ENCODE measurements around the gene HDAC11.
"Not testable (repeated sequence)": the region's sequence is repeated elsewhere in the genome, so short reads cannot be mapped to it uniquely, and the experiment has no call there.

The HDAC11 gene

DNA sequence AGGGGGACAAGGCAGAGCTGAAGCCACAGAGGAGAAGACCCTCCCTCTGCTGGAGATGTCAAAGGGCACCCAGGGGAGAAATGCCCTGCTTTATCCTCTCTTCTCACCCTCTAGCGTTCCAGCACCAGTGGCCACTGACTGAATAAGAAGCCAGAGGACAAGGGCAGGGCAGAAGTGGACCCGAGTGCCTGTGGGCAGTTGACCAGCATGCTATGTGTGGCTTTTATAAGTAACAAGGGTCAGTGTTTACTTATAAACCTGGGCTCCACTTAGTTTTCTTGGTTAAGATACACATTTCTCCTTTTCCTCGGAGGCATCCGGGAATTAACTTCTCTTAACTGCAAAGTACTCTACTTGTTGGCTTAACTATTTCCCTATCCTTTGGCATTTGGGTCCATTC is 13.3 kb upstream of the HDAC11 start:
- no peak for DNase-seq (ENCODE audit: low read depth, low spot score)

DNA sequence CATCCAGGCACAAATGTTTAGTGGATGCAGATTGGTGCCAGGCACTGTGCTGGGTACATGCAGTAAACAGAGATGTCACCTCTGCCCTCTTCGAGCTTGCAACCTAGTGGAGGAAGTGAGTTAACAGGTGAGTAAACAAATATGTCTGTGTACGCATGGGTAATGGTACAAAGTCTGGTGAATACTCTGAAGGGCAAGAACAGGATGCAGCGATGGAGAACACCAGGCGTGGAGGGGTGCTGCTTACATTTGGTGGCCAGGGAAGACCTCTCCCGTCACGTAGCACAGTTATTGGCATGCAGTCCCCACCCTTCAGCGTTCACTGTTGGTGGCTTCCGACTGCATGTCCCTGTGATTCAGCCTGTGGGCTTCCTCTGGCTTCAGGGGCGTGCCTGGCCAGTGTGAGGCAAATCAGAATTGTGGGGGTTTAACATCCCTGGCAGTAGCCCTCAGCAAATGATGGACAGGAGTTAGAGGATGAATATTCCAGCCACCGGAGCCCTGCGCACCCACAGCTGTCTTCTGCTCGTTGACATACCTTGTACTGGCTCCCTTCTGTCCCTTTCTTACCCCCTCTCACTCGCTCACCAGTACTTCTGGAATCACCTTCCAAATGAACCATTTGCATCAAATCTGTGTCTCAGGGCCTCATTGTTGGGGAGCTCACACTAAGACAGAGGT is 9.1 kb upstream of the HDAC11 start:
- DNase-seq (ENCODE audit: low read depth, low spot score): no peak

DNA sequence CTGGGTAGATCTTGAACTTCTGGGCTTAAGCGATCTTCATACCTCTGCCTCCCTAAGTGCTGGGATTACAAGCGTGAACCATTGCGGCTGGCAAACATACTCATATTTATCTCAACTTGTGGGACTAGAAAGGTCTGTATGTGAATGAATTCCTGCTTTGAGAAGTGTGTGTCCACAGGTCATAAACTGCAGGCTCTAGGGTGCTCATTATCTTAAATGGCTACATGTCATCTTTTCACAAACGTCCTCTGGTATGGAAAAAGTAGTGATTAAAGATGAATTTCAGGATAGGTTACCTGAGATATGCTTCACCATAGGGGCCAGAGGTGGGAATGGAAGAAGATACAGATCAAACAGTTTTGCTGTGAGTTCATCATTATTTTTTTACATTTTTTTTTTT is 7.8 kb upstream of the HDAC11 start:
- no peak for DNase-seq (ENCODE audit: low read depth, low spot score)

DNA sequence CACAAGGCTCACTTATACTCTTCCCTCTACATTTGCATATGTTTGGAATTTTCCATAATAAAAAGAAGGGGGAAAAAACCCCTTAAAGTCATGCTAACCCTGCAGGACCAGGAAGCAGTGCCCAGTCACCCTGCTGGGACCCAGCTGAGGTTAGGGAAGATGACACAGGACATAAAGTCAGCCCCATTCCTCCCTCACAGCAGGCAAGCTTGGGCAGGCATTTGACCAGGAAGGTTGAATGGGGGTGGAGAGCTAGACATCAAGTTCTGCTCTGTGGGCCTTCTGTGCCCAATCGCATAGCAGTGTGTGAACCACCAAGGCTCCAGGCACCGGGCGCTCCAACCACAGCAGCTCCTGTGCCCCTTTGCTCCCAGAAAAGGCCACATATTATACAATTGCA is 7.1 kb upstream of the HDAC11 start:
- no peak for DNase-seq (ENCODE audit: low read depth, low spot score)

DNA sequence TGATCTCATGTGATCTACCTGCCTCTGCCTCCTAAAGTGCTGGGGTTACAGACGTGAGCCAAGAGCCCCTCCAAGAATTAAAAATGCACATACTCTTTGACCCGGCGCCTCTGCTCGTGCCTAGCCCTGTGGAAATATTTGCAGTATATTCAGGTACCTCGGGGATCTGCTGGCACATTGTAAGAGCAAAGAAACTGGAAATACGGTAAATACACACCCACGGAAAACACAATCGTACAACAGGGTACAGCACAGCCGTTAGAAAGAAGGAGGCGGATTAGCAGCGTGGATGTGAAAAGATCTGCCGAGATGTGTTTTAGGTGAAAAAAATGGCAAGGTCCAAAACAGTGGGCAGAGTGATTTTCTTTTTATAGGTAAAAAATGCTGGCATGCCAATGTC is 6.1 kb upstream of the HDAC11 start:
- no peak for DNase-seq (ENCODE audit: low read depth, low spot score)

DNA sequence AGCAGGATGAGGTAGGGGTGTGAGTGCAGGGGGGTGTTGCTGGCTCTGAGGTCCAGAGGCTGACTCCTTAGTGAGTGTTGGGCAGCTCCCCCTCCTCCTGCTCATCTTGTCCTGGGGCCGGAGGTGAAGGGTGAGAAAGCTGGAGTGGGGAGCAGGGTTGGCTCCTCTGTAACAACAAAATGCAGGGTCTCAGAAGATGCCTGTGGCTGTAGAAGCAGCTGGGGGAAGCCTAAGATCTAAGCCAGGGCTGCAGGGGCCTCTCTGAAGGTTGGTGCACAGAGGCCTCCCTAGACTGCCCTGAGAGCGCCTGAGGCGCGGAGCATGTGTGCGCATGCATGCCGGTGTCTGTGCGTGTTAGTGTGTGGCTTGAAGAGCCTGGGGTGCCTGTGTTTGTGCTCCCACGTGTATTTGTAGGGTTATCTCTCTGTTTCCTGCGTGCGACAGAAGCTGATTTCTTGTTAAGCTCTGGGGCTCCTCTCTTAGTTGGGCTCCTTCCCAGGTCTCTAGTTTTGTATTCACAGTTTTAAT is 5.3 kb upstream of the HDAC11 start:
- DNase-seq (ENCODE audit: low read depth, low spot score): no peak

DNA sequence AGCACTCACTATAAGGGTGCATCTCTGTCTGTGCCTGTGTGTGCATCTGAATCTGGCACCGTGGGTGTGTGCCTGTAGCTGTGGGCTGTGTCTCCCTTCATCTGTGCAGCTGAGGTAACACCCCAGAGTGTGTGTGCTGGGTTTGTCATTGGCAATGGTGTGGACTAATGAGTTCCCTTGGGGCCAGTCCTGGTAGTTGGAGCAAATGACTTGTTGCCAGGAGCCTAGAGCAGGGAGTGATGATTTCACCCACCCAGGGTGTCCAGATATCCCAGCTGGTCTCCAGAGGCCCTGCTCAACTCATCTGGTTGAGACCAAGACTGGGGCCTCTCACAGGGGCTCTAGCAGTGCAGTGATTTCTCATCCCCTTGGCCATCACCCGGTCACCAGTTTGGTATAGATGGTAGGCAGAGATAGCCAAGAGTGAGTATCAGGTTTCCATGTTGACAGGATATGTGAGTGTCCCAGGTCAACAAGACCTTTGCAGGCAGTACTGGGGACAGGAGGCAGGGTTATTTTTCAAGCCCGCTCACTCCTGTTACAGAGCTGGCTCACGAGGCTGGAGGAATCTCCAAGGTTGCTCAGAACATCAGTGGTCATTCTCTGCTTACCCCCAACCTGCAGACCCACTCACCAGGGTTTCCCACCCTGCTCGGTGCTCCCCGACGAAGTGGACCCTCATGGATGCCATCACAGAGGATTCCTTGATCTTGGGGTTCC is 4.1 kb upstream of the HDAC11 start:
- DNase-seq (ENCODE audit: low read depth, low spot score): no peak

DNA sequence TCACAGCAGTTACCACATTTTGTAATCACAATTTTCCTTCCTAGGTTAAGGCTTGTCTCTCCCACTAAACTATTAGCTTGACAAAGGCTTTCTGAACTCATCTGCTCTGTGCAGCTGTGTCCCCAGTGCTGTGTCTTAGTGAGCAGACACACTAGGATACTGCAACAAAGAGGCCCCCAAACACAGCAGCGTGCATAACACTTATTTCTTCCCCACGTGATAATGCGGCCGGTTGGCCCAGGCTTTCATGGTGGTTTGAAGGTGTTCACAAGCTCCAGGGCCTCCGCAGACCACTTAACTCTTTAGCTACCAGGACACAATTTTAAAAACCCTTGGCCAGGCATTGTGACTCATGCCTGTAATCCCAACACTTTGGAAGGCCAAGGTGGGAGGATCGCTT is 2.2 kb upstream of the HDAC11 start:
- no peak for DNase-seq (ENCODE audit: low read depth, low spot score)

DNA sequence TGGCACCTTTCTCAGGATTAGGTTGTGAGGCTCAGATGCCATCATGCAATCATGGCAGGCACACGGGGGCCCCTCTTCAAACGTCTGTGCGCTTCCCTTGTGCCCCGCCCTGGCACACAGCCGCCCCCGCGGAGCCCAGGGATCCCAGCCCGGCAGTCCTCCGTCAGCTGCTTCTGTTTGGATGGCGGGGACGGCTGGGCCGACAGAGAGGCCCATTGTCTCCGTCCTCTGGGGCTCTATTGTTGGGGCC is 849 bp upstream of the HDAC11 start:
- DNase-seq (ENCODE audit: low read depth, low spot score): no peak

DNA sequence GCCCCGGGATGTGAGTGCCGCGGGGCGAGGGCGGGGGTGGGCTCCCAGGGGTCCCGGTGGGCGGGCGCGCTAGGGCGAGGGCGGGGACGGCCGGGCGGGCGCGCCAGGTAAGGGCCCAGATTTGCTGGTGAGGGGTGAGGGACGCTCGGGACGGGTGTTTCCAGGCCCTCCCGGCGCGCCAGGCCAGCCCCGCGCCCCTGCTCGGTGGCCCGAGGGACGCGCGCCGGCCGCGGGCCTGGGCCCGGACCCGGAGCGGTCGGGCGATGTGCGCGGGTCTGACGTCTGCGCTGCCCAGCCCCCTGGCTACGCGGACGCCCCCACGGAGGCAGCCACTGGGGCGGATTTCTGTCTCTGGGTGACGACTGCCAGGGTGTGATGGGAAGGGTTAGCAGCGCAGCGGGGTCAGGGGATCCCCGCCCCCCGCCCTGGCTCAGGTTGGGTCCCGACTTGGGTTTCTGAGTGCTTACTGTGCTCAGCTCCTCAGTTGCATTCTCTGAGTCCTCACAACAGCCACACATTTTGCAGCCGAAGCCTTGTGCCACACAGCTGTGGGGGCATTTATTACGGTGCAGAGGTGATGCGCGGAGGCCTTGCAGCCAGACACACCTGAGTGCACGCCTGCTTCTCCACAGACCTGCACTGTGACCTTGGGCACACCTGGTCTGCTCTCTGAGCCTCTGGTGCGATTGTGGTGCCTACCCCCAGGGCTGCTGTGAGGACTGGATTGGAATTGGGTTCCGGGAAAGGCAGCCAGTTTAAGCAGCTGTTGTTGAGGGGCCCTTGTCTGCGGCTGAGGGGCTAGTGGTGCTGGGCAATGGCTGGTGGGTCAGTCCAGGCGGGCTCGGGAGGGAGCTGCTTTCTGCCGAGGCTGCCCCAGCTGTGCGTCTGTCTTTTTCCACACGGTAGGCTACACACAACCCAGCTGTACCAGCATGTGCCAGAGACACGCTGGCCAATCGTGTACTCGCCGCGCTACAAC is 523 bp downstream of the HDAC11 start:
- no peak for DNase-seq (ENCODE audit: low read depth, low spot score)

DNA sequence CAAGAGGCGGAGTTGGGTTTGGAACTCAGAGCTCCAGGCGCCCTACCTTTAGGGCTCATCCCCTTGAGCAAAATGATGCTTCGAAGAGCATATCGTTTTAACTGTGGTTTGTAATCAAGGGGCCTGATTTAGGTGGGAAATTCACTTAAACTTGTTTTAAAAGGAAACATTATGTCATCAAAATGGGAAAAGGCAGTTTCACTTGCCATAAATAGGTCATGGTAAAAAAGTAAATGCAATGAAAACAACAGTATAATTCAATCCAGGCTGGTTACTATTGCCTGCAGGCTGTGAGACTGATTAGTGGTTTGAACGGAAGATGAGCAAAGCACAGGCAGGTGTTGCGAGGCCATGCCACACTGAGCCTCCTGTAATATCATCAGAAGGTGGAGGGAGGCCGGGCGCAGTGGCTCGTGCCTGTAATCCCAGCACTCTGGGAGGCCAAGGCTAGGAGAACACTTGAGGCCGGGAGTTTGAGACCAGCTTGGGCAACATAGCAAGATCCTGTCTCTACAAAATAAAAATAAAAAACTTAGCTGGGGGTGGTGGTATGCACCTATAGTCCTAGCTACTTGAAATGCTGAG is 2.1 kb downstream of the HDAC11 start:
- DNase-seq (ENCODE audit: low read depth, low spot score): no peak

DNA sequence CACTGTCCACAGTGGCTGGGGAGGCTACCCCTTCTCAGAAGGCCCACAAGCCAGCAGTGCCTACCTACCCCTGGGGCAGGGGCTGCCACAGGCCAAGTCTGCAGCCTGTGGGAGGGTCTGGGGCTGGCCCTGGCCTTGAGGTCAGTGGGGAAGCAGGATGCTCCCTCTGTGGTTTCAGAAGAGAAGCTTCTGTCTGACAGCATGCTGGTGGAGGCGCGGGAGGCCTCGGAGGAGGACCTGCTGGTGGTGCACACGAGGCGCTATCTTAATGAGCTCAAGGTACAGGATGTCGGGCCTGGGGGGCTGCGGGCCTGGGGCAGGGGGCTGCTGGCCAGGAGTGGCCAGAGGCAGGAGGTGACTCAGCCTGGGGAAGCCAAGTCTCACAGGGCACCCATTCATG is 3.2 kb downstream of the HDAC11 start:
- DNase-seq (ENCODE audit: low read depth, low spot score): no peak

DNA sequence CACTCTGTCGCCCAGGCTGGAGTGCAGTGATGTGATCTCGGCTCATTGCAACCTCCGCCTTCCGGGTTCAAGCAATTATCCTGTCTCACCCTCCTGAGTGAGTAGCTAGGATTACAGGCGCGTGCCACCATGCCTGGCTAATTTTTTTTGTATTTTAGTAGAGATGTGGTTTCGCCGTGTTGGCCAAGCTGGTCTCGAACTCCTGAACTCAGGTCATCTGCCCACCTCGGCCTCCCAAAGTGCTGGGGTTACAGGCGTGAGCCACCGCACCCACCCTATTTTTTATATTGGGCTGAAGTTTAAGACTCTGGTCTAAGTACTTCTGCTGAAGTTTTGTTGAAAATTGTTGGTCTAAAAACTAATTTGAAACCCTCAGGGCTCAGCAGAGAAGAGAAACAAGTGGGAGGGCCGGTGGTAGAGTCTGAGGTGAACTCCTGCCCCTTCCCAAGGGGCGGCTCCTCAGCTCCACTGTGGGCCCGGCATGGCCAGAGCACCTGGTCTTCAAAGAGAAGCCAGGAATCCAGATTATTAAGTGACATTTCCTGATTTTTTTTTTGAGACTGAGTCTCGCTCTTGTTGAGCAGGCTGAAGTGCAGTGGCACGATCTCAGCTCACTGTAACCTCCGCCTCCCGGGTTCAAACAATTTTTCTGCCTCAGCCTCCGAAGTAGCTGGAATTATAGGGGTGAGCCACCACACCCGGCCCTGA is 4.0 kb downstream of the HDAC11 start:
- no peak for DNase-seq (ENCODE audit: low read depth, low spot score)

DNA sequence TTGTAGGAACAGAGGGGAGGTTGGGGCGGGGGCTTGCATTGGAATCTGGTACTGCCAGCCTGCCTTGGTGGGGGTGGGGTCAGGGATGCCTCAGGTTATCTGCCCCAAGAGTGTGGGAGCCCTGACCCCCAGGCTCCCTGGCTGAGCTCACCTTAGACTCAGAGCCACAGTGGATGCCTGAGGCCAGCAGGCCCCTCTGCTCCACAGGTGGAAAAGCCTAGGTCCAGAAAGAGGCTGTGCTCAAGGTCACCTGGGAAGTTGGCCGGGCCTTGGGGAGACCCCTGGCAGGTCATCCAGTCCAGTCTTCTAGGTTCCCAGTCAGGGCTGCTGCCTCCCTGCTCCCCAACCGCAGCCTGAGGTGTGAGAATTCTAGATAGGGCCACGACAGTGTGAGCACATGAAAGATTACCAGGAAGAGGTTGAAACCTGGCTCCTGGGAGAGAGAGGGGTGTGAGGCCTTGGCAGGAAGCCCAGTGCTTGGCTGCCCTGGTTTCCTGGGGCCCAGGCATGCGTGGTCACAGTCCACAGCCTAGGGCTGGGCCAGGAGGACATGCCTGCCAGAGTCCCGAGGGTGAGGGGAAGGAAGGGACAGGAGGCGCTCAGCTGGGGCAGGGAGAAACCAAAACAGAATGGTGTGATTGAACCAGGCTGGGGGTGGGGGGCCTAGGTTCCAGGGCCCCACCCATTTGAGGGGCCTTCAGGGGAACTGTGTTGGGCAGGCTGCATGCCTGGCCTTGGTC is 4.9 kb downstream of the HDAC11 start:
- DNase-seq (ENCODE audit: low read depth, low spot score): no peak

DNA sequence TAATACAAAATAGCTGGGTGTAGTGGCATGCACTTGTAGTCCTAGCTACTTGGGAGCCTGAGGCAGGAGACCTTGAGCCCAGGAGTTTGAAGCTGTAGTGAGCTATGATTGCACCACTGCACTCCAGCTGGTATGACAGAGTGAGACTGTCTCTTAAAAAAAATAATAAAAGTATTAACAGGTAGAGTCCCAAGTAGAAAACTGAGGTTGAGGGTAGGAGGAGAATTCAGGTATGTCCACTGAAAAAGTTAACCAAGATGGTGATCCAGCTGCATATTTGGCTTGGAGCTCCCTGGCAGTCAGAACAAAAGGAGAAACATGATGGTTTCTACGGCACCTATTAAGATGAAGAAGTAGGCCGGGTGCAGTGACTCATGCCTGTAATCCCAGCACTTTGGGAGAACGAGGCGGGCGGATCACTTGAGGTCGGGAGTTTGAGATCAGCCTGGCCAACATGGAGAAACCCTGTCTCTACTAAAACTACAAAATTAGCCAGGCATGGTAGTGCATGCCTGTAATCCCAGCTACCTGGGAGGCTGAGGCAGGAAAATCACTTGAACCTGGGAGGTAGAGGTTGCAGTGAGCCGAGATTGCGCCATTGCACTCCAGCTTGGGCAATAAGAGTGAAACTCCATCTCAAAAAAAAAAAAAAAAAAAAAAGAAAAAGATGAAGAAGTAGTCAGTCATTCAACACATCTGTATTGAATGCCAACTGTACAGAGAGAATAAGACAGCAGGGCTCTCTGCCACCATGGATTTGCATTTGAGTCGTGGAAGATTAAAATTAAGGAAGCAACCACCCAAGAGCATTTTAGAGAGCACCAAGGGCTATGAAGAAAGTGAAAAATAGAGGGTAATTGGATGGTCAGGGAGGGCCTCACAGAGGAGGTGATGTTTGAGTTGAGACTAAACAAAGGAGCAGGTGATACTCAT is 5.8 kb downstream of the HDAC11 start:
- not testable (repeated sequence) for DNase-seq (ENCODE audit: low read depth, low spot score)

DNA sequence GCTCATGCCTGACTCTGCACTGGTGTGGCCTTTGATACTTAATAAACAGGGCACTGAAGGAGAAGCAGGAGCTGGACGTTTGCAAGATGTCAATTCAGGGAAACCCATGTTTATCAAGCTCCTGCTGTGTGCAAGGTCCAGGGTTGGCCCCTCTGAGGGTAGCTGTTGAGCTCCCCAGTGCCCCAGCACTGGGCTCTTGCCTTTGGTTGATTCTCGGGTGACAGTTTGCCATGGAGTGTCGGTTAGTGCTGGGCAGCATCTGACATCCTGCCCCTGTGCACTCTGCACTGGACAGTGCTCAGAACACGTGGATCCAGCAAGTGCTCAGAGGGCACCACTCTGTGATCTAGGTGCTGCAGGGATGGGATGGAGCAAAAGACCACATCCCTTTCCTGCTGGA is 7.3 kb downstream of the HDAC11 start:
- DNase-seq (ENCODE audit: low read depth, low spot score): no peak

DNA sequence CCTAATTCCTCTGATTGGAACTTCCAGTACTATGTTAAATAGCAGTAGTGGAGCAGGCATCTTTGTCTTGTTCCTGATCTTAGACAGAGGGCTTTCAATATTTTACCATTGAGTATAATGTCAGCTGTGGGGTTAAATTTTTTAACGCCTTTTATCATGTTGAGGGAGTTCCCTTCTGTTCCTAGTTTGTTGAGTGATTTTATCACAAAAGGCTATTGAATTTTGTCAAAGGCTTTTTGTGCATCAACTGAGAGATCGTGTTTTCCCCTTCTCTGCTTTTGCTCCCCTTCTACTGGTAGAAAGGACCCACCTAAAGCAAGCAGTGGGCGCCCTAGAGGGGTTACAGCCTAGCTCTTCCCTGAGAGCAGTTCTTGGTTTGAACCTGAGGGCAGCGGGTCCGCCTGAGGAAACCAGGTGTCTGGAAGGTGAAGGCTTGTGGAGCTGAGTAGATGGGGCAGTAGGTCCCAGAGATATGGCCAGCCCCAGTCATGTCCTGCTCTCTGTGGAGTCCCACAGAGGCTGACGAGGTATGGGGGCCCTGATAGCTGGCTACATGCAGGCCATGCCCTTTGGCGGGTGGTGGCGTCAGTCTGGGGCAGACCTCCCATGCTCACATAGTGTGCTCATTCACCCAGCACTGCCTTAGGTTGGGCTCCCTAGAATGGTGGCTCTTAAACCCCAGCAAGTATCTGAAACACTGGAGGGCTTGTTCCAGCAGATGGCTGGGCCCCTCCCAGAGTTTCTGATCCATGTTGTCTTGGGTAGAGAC is 11.3 kb downstream of the HDAC11 start:
- no peak for DNase-seq (ENCODE audit: low read depth, low spot score)

DNA sequence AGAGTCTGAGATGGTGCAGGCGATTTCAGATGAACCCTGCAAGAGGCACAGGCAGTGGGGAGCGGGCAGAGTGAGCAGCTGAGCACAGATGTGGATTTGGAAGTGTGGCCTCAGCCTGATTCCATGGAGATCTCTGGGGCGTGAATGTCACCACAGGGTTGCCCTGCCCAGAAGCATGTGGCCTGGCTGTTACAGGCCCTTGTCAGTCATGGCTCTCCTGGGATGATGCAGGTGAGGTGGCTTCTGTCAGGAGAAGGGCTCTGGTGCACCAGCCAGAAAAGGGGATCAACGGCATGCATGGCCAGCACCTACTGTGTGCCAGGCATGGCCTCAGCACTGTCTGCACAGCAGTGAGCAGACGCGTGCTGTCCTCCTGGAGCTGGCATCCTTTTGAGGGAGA is 11.9 kb downstream of the HDAC11 start:
- no peak for DNase-seq (ENCODE audit: low read depth, low spot score)

All from iPS DF 19.7 (cell line).